Omental fat pad (tissue), 4 donors: ENCODE measurements around the gene WDR54. TPM values are rescaled to one million over a fixed set of nuclear protein-coding genes. Genes with fewer than 3 reads are reported as not detected.
A peak's percentile ranks its signal among the peaks of the same experiment; 100 is the strongest.
"Not testable (repeated sequence)": the region's sequence is repeated elsewhere in the genome, so short reads cannot be mapped to it uniquely, and the experiment has no call there.

Experiments
- ATAC-seq: fragments of 150-250 bp; one replicate; pipeline ENCODE4 v1.9.1; 2016; ENCODE audit warnings: mild to moderate bottlenecking, moderate library complexity; ENCODE audit not compliant: low FRiP score
- DNase-seq: peaks from one replicate; pipeline ENCODE4 v3.0.0-alpha.2; 2019; ENCODE audit warnings: low spot score
- total RNA-seq, 4 donors: library from RNA; depleted of rRNA; stranded (reverse); fragments of >200 nt; gene quantifications; one replicate each; pipeline ENCODE4 v1.1.0, GENCODE V29; 2016
- TF ChIP-seq, protein P1 (sequence below), 3 donors: fragments of 450-650 bp; IDR thresholded peaks; one replicate each; pipeline ENCODE4 v1.5.1; 2016 to 2017; ENCODE audit warnings: antibody characterized with exemption in 3 of 3, mild to moderate bottlenecking in 3 of 3, moderate library complexity in 2 of 3

WDR54 gene
- total RNA-seq, 4 donors from 2014 or later: 3.0 to 10.5 (median 6.1) TPM

DNA sequence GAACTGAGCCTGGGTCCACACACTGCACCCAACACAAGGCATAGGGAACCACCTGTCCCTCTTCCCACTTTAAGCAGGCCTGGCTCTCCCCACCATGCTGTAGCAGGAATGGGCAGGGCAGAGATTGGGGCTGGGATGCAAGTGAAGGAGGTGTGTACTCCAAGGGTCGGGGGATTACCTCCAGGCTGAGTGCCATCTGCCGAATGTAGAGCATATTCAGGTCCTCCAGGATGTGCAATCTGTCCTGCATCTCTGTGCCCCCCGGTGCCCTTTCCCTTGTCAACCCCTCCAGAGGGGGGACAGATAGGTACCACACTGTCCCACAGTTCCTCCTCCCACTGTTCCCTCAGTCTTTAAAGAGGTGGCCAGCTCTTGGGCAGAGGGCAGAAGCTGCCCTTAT lies 17.8 kb downstream of the WDR54 start:
- DNase-seq: no peak
- no peak for ATAC-seq

DNA sequence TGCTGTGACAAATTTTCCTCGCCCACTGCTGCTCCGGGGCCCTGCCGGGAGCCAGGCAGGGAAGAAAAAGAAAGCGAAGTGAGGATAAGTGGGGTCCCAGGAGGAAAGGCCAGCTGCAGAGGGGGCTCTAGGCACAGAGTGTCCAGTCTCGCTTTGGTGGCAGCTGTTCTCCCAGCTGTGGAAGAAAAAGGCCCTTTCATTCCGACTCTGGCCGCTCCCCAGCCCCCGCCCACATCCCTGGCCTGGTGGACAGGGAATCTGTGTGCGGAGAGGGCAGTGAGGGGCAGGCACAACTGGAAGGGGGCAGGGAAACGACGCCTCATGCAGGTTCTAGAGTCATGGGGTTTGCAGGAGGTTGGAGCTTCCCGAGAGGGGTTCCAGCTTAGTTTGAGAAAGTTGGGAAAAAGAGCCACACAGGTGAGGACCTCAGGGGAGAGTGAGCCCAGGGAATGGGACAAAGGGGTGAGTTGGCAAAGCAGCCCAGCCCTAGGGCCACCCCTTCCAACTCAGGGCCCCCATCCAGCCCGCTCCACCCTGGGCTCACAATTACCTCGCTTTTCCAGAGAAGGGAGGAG lies 18.4 kb downstream of the WDR54 start:
- TF ChIP-seq, protein P1, sequence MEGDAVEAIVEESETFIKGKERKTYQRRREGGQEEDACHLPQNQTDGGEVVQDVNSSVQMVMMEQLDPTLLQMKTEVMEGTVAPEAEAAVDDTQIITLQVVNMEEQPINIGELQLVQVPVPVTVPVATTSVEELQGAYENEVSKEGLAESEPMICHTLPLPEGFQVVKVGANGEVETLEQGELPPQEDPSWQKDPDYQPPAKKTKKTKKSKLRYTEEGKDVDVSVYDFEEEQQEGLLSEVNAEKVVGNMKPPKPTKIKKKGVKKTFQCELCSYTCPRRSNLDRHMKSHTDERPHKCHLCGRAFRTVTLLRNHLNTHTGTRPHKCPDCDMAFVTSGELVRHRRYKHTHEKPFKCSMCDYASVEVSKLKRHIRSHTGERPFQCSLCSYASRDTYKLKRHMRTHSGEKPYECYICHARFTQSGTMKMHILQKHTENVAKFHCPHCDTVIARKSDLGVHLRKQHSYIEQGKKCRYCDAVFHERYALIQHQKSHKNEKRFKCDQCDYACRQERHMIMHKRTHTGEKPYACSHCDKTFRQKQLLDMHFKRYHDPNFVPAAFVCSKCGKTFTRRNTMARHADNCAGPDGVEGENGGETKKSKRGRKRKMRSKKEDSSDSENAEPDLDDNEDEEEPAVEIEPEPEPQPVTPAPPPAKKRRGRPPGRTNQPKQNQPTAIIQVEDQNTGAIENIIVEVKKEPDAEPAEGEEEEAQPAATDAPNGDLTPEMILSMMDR (IDR thresholded peaks at IDR 0.05): no peak
- no peak for ATAC-seq
- no peak for DNase-seq

More for the DNA sequence above, 17.8 kb downstream of the WDR54 start:
- TF ChIP-seq, protein P1 (IDR thresholded peaks at IDR 0.05): no peak

DNA sequence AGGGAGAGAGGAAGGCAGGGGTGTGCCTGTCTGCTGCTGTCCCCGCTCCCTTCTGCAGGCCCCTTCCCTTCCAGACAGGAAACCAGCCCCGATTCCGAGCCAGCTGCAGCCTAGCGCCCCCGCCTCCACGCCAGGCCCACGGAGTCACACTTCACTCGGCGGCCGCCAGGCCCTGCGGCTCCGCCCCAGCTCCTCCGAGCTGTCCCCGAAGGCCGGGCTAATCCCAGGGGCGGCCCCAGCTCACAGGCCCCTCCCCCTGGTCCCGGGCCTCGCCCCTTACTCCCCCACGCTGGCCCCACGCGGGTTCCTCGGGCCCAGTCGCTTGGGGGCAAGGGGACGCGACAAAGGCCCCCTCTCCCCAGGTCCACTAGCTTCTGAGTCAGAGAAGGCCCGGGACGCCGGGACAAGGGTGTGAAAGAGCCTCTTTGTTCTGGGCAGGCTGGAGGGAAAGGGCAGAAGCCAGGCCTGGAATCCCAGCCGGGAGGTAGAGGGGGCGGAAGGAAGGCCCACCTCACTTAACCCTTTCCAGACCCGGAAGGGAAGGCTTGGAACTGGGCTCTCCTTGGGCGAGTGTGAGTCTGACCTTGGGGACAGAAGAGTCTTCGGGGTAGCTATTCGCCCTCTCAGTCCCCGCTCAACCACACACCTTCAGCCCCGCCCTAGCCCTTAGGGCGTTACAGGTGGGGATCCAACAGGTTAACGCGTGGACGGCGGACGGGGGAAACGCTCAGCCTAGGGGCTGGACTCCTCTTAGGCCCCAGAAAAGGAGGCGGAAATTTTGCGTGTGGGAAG lies 19.0 kb downstream of the WDR54 start:
- peak; percentile 42 for DNase-seq
- TF ChIP-seq, protein P1 (IDR thresholded peaks at IDR 0.05): no peak
- ATAC-seq: peak; percentile 92

GRCh38 chr2:74441170-74441689 lies 19.7 kb downstream of the WDR54 start:
- TF ChIP-seq, protein P1 (IDR thresholded peaks at IDR 0.05): no peak
- ATAC-seq (no peak), DNase-seq (no peak)

GRCh38 chr2:74441690-74442482 lies 20.4 kb downstream of the WDR54 start, which contains the start of gene RTKN:
RTKN (minus strand) TSS chr2:74441937; CDS start chr2:74441816, 121 bp downstream.
- peak; percentile 83 for ATAC-seq
- no peak for DNase-seq
- TF ChIP-seq, protein P1 (IDR thresholded peaks at IDR 0.05): no peak

DNA sequence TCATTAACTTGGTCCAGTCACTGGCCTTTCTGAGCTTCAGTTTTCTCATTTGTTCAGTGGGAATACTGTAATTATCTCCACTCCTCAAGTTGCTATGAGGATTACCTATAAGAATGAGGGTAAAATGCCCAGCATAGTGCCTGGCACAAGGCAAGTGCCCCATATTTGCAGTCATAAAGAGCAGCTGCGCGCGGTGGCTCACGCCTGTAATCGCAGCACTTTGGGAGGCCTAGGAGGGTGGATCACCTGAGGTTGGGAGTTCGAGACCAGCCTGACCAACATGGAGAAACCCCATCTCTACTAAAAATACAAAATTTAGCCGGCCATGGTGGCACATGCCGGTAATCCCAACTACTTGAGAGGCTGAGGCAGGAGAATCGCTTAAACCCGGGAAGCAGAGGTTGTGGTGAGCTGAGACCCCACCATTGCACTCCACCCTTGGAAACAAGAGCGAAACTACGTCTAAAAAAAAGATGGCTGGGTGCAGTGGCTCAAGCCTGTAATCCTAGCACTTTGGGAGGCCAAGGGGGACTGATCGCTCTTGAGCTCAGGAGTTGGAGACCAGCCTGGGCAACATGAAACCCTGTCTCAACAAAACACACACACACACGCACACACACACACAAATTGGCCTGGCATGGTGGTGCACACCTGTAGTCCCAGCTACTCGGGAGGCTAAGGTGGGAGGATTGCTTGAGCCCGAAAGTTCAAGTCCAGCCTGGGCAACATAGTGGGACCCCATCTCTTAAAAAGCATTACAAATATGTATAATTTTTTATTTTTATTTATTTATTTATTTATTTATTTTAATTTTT lies 21.2 kb downstream of the WDR54 start:
- DNase-seq, ATAC-seq: not testable (repeated sequence)
